ENCODE results near the gene CENPE.
"Not testable (repeated sequence)": the region's sequence is repeated elsewhere in the genome, so short reads cannot be mapped to it uniquely, and the experiment has no call there.

Gene CENPE, protein sequence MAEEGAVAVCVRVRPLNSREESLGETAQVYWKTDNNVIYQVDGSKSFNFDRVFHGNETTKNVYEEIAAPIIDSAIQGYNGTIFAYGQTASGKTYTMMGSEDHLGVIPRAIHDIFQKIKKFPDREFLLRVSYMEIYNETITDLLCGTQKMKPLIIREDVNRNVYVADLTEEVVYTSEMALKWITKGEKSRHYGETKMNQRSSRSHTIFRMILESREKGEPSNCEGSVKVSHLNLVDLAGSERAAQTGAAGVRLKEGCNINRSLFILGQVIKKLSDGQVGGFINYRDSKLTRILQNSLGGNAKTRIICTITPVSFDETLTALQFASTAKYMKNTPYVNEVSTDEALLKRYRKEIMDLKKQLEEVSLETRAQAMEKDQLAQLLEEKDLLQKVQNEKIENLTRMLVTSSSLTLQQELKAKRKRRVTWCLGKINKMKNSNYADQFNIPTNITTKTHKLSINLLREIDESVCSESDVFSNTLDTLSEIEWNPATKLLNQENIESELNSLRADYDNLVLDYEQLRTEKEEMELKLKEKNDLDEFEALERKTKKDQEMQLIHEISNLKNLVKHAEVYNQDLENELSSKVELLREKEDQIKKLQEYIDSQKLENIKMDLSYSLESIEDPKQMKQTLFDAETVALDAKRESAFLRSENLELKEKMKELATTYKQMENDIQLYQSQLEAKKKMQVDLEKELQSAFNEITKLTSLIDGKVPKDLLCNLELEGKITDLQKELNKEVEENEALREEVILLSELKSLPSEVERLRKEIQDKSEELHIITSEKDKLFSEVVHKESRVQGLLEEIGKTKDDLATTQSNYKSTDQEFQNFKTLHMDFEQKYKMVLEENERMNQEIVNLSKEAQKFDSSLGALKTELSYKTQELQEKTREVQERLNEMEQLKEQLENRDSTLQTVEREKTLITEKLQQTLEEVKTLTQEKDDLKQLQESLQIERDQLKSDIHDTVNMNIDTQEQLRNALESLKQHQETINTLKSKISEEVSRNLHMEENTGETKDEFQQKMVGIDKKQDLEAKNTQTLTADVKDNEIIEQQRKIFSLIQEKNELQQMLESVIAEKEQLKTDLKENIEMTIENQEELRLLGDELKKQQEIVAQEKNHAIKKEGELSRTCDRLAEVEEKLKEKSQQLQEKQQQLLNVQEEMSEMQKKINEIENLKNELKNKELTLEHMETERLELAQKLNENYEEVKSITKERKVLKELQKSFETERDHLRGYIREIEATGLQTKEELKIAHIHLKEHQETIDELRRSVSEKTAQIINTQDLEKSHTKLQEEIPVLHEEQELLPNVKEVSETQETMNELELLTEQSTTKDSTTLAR (N-terminal part only)

GRCh38 chr4:103198111-103198765 is at the start of gene CENPE:
TSS of gene CENPE (minus strand) at chr4:103198343. CDS start at chr4:103198319, 24 bp downstream.
- DNase-seq, result peak; percentile 46

DNA sequence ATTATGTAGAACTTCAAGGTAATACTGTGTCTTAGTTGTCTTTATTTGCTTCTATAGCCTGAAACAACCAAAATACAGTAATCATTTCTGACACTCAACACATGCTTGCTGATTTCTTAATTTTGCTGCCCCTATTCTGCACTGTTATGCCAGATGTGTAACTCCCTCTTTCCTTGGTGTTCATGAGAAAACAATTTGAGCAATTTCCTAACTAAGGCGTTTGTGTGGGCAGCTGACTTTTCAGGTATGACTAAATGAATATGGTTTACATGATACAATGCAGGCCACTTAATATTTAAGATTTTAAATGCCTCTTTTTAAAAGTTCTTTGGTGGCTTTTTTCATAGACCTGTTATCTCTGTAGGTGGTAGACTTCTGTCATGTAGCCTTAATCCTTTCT is 46.1 kb upstream of the CENPE start:
- DNase-seq, result no peak

- DNase-seq, result not testable (repeated sequence)
These were observed 32.8 kb upstream of the CENPE start for GRCh38 chr4:103230938-103231337.

- not testable (repeated sequence) for DNase-seq
These were observed 25.4 kb upstream of the CENPE start for GRCh38 chr4:103223556-103223955.

DNA sequence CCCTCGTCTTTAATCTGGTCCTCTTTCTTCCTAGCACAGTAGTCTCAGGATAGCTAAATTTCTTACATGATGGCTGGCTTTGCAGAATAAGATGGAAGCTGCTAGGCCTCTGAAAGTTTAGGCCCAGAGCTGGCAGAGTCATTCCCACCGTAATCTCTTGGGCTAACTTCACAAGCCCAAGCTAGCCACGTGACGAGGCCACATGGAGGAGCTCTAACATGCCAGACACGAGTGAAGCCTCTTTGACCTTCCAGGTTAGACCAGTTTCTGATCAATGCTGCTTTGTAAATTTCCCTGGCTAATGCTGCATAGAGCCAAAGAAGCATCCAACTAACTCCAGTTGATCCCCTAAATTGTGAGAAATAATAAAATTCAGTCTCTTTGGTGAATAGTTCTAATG is 9.5 kb upstream of the CENPE start:
- no peak for DNase-seq

- DNase-seq, result no peak
These were observed 6.0 kb upstream of the CENPE start for GRCh38 chr4:103204111-103204510.

DNA sequence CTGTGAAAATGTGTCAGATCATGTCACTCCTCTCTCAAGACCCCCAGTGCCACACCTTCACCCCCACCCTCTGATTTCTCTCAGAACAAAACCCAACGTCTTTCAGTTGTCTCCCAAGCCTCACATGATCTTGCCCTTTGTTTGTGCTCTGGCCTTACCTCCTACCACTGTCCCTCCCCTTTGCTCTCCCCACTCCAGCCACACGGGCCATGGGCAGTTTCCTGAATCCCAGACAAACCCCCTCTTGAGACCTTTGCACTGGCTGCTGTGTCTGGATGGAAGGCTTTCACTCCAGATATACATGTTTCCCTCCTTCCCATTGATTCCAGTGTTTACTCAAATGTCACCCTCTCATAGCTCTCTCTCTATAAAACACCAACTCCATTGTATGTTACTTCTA is 3.6 kb upstream of the CENPE start:
- DNase-seq, result no peak

GRCh38 chr4:103201253-103201652 is 3.1 kb upstream of the CENPE start:
- no peak for DNase-seq

- no peak for DNase-seq
These were observed 866 bp upstream of the CENPE start for GRCh38 chr4:103199009-103199408.

DNA sequence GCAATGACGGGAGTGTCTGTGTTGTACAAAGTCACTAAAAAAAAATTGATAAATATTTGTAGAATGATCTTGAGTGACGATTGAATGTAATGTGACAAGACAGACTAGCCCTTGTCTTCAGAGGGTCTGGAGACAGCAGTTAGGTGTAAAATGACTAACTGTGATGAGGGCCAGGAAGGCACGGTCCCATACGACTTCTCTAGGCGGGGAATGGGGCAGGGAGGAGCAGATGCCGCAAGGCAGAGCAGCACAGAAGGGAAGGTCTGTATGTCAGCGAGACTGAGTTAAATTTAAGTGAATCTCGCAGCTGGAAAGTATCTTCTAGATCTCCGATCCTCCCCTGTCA is 405 bp downstream of the CENPE start:
- DNase-seq, result no peak

GRCh38 chr4:103193457-103193856 is 4.7 kb downstream of the CENPE start:
- no peak for DNase-seq

- DNase-seq, result no peak
These were observed 27.1 kb downstream of the CENPE start for GRCh38 chr4:103171006-103171405.

DNA sequence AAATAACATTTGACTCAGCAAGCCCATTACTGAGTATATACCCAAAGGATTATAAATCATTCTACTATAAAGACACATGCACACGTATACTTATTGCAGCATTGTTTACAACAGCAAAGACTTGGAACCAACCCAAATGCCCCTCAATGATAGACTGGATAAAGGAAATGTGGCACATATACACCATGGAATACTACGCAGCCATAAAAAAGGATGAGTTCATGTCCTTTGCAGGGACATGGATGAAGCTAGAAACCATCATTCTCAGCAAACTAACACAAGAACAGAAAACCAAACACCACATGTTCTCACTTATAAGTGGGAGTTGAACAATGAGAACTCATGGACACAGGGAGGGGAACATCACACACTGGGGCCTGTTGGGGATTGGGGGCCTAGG is 28.4 kb downstream of the CENPE start:
- DNase-seq, result not testable (repeated sequence)

GRCh38 chr4:103168993-103169392 is 29.1 kb downstream of the CENPE start:
- DNase-seq, result no peak

DNA sequence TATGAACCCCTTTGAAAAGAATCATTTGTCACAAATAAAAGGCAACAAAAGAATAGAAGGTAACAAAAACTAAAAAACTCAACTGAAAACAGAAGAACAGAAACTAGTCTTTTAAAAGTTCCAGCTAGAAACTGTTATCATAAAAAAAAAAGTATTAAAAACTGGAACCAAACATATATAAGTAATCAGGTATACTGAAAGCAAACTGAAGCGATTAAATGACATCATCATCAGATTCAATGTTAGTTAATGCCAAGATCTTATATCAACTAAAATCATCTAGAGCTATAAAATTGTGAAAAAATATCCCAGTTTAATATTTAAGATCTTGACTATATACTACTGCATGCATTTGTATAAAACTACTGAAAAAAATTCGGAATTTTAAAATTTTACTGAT is 36.0 kb downstream of the CENPE start:
- DNase-seq, result no peak

- no peak for DNase-seq
These were observed 39.4 kb downstream of the CENPE start for GRCh38 chr4:103158760-103159159.

DNA sequence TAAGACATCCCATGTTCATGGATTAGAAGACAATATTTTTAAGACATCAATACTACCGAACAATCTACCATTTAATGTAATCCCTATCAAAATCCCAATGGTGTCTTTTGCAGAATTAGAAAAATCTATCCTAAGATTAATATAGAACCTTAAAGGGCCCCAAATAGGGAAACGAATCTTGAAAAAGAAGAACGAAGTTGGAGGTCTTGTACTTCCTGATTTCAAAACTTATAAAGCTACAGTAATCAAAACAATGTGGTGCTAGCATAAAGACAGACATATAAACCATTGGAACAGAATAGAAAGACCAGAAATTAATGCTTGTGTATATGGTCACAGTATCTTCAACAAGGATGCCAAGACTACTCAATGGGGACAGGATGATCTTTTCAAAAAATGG is 42.0 kb downstream of the CENPE start:
- no peak for DNase-seq

DNA sequence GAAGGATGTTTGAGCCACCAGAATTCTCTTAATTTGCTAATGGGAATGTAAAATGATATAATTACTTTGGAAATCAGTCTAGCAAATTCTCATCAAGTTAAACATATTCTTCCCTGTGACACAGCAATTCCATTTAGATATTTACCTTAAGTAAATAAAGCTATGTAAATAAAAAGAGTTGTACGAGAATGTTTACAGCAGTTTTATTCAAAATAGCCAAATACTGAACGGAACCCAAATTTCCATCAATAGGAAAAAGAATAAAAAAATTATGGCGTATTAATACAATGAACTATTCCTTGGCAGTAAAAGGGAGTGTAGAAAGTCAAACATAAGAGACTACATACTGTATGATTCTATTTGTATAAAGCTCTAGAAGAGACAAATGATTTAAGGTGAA is 45.8 kb downstream of the CENPE start:
- DNase-seq, result no peak

- no peak for DNase-seq
These were observed 47.5 kb downstream of the CENPE start for GRCh38 chr4:103150677-103151076.

- no peak for DNase-seq
These were observed 53.2 kb downstream of the CENPE start for GRCh38 chr4:103144926-103145325.

- no peak for DNase-seq
These were observed 60.7 kb downstream of the CENPE start for GRCh38 chr4:103137446-103137827.

DNA sequence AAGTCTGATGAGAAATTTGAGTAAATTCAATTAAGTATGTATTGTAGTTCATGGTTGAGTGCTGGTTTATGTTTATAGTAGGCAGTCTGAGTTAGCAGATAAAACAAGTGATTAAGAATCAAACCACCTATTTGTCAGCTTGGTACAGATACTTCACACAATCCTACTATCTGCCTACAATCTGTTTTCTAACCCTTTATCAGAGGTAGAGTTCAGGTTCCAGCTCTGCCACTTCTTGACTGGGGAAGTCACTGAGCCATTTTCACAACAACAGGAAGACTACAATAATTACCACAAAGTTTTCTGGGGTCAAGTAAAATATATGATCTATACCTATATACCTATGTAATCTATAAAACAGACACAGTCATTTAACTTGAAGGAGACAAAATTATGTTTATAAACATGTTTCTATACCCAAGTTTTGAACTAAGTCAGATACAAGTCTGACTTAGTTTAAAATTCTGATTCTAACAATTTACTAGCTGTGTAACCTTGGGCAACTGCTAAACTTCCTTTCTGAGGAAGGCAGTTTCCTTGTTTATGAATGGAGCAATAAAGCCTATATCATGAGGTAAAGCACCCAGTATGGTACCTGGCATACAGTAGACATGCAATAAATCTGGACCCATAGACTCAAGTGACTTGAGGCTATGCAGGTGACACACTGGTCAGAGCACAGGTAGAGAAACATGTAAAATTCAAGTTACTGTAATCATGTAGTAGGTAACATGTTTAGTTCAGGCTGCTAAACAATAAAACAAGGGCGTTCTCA is 61.3 kb downstream of the CENPE start:
- no peak for DNase-seq
